Activated naive CD8-positive, alpha-beta T cell treated with anti-CD3 and anti-CD28 coated beads, Interleukin-2, amount 50 U/mL, for 24 hours (primary cell): ENCODE measurements around the gene C16orf74.

Source experiments
- ATAC-seq: fragments of 150-1000 bp; cut with Tn5 transposase; one replicate; pipeline ENCODE4 v1.10.0; 2021
- DNase-seq: peaks from one replicate; pipeline ENCODE4 v3.0.0; 2021
- H3K27ac Mint-ChIP-seq: one replicate; pipeline ENCODE4 v1.8.0; 2021; ENCODE audit warnings: mild to moderate bottlenecking, mixed read lengths
- H3K27me3 Mint-ChIP-seq: one replicate; pipeline ENCODE4 v1.8.0; 2021; ENCODE audit warnings: mixed read lengths
- H3K36me3 Mint-ChIP-seq: one replicate; pipeline ENCODE4 v1.8.0; 2021; ENCODE audit warnings: low read depth, mixed read lengths
- H3K4me1 Mint-ChIP-seq: one replicate; pipeline ENCODE4 v1.8.0; 2021; ENCODE audit warnings: mixed read lengths
- H3K4me3 Mint-ChIP-seq: one replicate; pipeline ENCODE4 v1.8.0; 2021; ENCODE audit warnings: mild to moderate bottlenecking, moderate library complexity, mixed read lengths
- H3K9me3 Mint-ChIP-seq: one replicate; pipeline ENCODE4 v1.8.0; 2021; ENCODE audit warnings: mixed read lengths

C16orf74 gene

GRCh38 chr16:85689950-85690320 is 61.0 kb downstream of the C16orf74 start:
- H3K9me3 Mint-ChIP-seq, result no peaks in the 10 kb centered on the region
- peaks cover 18% of the 10 kb centered on the region for H3K27me3 Mint-ChIP-seq
- no peak for ATAC-seq
- H3K27ac Mint-ChIP-seq, result no peak overlapping the region
- DNase-seq, result no peak
- H3K4me3 Mint-ChIP-seq, result peak overlapping the region; percentile 14
- H3K4me1 Mint-ChIP-seq, result peaks cover 16% of the 10 kb centered on the region
- peaks cover 17% of the 10 kb centered on the region for H3K36me3 Mint-ChIP-seq

DNA sequence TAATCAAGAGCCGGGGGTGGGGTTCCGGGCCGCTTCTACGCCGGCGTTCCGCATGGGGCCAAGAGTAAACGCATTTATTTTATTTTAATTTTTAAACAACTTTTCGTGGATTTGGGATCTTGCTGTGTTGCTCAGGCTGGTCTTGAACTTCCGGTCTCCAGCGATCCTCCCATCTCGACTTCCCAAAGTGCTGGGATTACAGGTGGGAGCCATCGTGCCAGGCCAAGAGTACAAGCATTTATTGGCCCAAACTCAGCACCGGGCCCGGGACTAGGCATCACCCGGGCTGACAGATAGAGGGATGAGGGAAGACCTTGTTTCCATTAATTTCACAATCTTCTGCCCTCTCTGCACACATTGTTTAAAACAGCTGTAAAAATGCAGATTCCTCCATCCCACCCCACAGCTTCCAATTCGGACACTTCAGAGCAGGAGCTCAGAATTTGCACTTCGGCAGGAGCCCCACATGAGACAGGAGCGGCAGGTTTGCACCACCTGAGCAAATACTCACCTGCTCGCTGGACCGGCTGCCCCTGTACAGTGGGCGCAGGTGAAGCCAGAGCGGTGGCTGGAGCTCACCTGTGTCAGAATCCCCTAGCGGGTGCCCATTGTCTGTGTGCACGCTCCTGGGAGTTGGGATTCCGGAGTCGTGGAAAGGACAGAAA is 61.5 kb downstream of the C16orf74 start:
- Mint-ChIP-seq H3K27ac (no peak overlapping the region), H3K4me3 (peak overlapping the region; percentile 59), H3K27me3 (peaks cover 18% of the 10 kb centered on the region), H3K36me3 (peaks cover 18% of the 10 kb centered on the region), H3K4me1 (peaks cover 16% of the 10 kb centered on the region), H3K9me3 (no peaks in the 10 kb centered on the region)
- ATAC-seq, result no peak
- no peak for DNase-seq

GRCh38 chr16:85688586-85689284 is 62.2 kb downstream of the C16orf74 start, which contains the start of gene GINS2:
TSS of gene GINS2 (minus strand) at chr16:85688954. CDS start at chr16:85688898, 56 bp downstream.
- Mint-ChIP-seq H3K4me1 (peaks cover 16% of the 10 kb centered on the region), H3K27me3 (peaks cover 18% of the 10 kb centered on the region), H3K36me3 (peaks cover 22% of the 10 kb centered on the region), H3K4me3 (peak within 1 kb of the TSS; percentile 83), H3K9me3 (no peaks in the 10 kb centered on the region), H3K27ac (peak within 1 kb of the TSS; percentile 80)
- ATAC-seq (peak; percentile 100), DNase-seq (peak; percentile 91)

- peak overlapping the region; percentile 83 for H3K4me3 Mint-ChIP-seq
- H3K27me3 Mint-ChIP-seq, result peaks cover 14% of the 10 kb centered on the region
- DNase-seq, result peak; percentile 15
- peaks cover 18% of the 10 kb centered on the region for H3K4me1 Mint-ChIP-seq
- no peak for ATAC-seq
- H3K9me3 Mint-ChIP-seq, result no peaks in the 10 kb centered on the region
- peaks cover 30% of the 10 kb centered on the region for H3K36me3 Mint-ChIP-seq
- peak overlapping the region; percentile 80 for H3K27ac Mint-ChIP-seq
Measured at GRCh38 chr16:85687651-85688471, 63.0 kb downstream of the C16orf74 start.

DNA sequence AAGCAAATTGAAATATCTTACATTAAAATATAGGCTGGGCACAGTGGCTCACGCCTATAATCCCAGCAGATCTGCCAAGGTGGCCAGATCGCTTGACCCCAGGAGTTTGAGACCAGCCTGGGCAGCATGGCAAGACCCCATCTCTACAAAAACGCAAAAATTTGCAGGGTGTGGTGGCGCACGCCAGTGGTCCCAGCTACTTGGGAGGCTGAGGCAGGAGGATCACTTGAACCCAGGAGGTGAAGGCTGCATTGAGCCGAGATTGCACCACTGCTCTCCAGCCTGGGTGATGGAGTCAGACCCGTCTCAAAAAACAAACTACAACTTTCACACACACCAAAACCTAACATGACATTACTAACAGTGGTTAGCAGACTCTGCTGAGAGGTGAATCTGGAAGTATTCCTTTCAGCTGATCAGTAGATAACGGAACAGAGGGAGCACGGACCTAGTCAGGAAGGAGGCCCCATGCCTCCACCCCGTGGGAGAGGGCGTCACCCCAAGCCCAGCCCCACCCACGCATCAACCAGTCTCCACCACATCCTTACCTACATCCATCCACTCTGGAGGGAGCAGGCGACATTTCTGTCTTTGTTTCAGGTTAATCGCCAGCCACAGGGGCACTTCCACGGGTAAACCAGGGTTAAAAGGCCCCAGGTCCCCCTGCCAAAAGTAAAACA is 63.8 kb downstream of the C16orf74 start:
- ATAC-seq, result no peak
- peak overlapping the region; percentile 53 for H3K27ac Mint-ChIP-seq
- H3K27me3 Mint-ChIP-seq, result peaks cover 14% of the 10 kb centered on the region
- H3K4me3 Mint-ChIP-seq, result peak overlapping the region; percentile 83
- peaks cover 31% of the 10 kb centered on the region for H3K36me3 Mint-ChIP-seq
- peak; percentile 23 for DNase-seq
- H3K4me1 Mint-ChIP-seq, result peaks cover 18% of the 10 kb centered on the region
- H3K9me3 Mint-ChIP-seq, result no peaks in the 10 kb centered on the region

- Mint-ChIP-seq H3K36me3 (peaks cover 41% of the 10 kb centered on the region), H3K27ac (no peak overlapping the region)
Measured at GRCh38 chr16:85685251-85685650, 65.6 kb downstream of the C16orf74 start.

DNA sequence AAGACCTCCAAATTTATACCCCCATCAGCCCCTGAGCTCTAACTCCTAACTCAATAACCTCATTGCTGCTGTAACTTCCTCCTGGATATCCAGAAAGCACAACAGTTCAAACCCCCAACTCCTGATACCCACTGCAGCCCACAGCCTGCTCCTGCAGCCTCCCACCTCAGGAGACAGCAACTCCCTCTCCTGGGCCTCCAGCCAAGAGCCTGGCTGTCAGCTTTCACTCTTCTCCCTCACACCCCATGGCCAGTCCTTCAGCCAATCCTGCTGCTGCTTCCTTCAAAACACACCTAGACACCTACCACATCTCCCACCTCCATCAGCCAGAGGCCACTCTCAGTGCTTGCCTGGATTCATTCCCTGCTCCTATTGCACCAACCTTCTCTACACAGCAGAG is 67.5 kb downstream of the C16orf74 start:
- Mint-ChIP-seq H3K27ac (no peak overlapping the region), H3K9me3 (no peaks in the 10 kb centered on the region), H3K4me1 (peaks cover 20% of the 10 kb centered on the region), H3K36me3 (peaks cover 51% of the 10 kb centered on the region), H3K4me3 (no peak overlapping the region), H3K27me3 (peaks cover 1% of the 10 kb centered on the region)
- DNase-seq, result no peak
- no peak for ATAC-seq

More at GRCh38 chr16:85685251-85685650, 65.6 kb downstream of the C16orf74 start:
- Mint-ChIP-seq H3K9me3 (no peaks in the 10 kb centered on the region), H3K27me3 (peaks cover 5% of the 10 kb centered on the region), H3K4me3 (no peak overlapping the region), H3K4me1 (peaks cover 22% of the 10 kb centered on the region)
- ATAC-seq, result no peak
- no peak for DNase-seq

DNA sequence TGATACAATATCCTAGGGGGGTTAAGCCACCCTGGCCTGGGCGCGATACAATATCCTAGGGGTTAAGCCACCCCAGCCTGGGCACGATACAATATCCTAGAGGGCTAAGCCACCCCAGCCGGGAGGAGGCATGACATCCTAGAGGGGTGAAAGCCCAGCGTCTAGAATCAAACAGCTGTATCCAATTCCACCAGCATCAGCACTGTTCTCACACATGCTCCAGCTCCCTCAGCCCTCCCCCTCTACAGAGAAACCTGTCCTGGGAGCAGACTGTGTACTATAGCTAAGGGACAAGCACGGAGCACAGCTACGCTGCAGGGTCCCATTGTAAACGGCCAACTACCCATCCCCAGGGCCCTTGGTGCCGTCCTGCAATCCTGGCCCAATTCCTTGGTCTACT is 68.4 kb downstream of the C16orf74 start:
- Mint-ChIP-seq H3K4me1 (peaks cover 21% of the 10 kb centered on the region), H3K9me3 (no peaks in the 10 kb centered on the region), H3K4me3 (no peak overlapping the region), H3K27me3 (peaks cover 1% of the 10 kb centered on the region), H3K27ac (no peak overlapping the region), H3K36me3 (peaks cover 57% of the 10 kb centered on the region)
- ATAC-seq (no peak), DNase-seq (no peak)

GRCh38 chr16:85681255-85681654 is 69.6 kb downstream of the C16orf74 start:
- H3K27ac Mint-ChIP-seq, result no peak overlapping the region
- ATAC-seq, result no peak
- H3K9me3 Mint-ChIP-seq, result no peaks in the 10 kb centered on the region
- DNase-seq, result no peak
- no peaks in the 10 kb centered on the region for H3K27me3 Mint-ChIP-seq
- H3K36me3 Mint-ChIP-seq, result peaks cover 53% of the 10 kb centered on the region
- peaks cover 15% of the 10 kb centered on the region for H3K4me1 Mint-ChIP-seq
- H3K4me3 Mint-ChIP-seq, result no peak overlapping the region

GRCh38 chr16:85680352-85680944 is 70.4 kb downstream of the C16orf74 start:
- no peak for DNase-seq
- Mint-ChIP-seq H3K4me3 (no peak overlapping the region), H3K27ac (no peak overlapping the region)

GRCh38 chr16:85679870-85680269 is 71.0 kb downstream of the C16orf74 start:
- ATAC-seq, result no peak
- H3K4me3 Mint-ChIP-seq, result no peak overlapping the region
- H3K27ac Mint-ChIP-seq, result no peak overlapping the region

More at GRCh38 chr16:85680352-85680944, 70.4 kb downstream of the C16orf74 start:
- no peaks in the 10 kb centered on the region for H3K9me3 Mint-ChIP-seq
- H3K27me3 Mint-ChIP-seq, result no peaks in the 10 kb centered on the region
- peaks cover 12% of the 10 kb centered on the region for H3K4me1 Mint-ChIP-seq
- no peak for ATAC-seq
- H3K36me3 Mint-ChIP-seq, result peaks cover 54% of the 10 kb centered on the region

GRCh38 chr16:85678821-85679220 is 72.1 kb downstream of the C16orf74 start:
- Mint-ChIP-seq H3K27ac (no peak overlapping the region), H3K36me3 (peaks cover 59% of the 10 kb centered on the region), H3K27me3 (no peaks in the 10 kb centered on the region), H3K4me3 (no peak overlapping the region), H3K9me3 (no peaks in the 10 kb centered on the region), H3K4me1 (peaks cover 21% of the 10 kb centered on the region)
- ATAC-seq, result no peak
- no peak for DNase-seq

More at GRCh38 chr16:85679870-85680269, 71.0 kb downstream of the C16orf74 start:
- Mint-ChIP-seq H3K9me3 (no peaks in the 10 kb centered on the region), H3K4me1 (peaks cover 17% of the 10 kb centered on the region), H3K27me3 (no peaks in the 10 kb centered on the region), H3K36me3 (peaks cover 56% of the 10 kb centered on the region)
- no peak for DNase-seq

- no peaks in the 10 kb centered on the region for H3K9me3 Mint-ChIP-seq
- ATAC-seq, result no peak
- no peak overlapping the region for H3K27ac Mint-ChIP-seq
- no peaks in the 10 kb centered on the region for H3K27me3 Mint-ChIP-seq
- H3K36me3 Mint-ChIP-seq, result peaks cover 54% of the 10 kb centered on the region
- H3K4me1 Mint-ChIP-seq, result peaks cover 19% of the 10 kb centered on the region
- no peak overlapping the region for H3K4me3 Mint-ChIP-seq
- no peak for DNase-seq
Measured at GRCh38 chr16:85678016-85678415, 72.9 kb downstream of the C16orf74 start.
